Panc1 (cell line): ENCODE results near the gene BTBD9. TPM values are rescaled to one million over a fixed set of nuclear protein-coding genes. Genes with fewer than 3 reads are reported as not detected.

Experiments used
- ATAC-seq: fragments of 200-7000 bp; cut with Tn5 transposase; 2 replicates; pipeline ENCODE4 v1.9.1; 2020; ENCODE audit warnings: mild to moderate bottlenecking, moderate library complexity
- BruUV-seq: library from RNA; stranded (reverse); fragments of 400-500 nt; replicated peaks from 2 replicates; lab custom pipeline; 2021; lab: Mats Ljungman, UMichigan
- CTCF ChIA-PET: fragments of 300-600 bp; sonication (Branson Sonifier 250); formaldehyde crosslinking; loops from one replicate; lab custom pipeline; 2022; ENCODE audit warnings: antibody characterized with exemption; lab: Charles Lee
- POLR2A ChIA-PET: fragments of 300-600 bp; sonication (Branson Sonifier 250); formaldehyde crosslinking; loops from one replicate; lab custom pipeline; 2022; ENCODE audit warnings: antibody characterized with exemption; lab: Charles Lee
- DNase-seq: peaks from one replicate; pipeline ENCODE4 v3.0.0-alpha.2; 2010; ENCODE audit warnings: low read depth, low spot score
- H3K27ac ChIP-seq: 2 replicates; pipeline ENCODE4 v1.5.1; 2011; ENCODE audit warnings: mild to moderate bottlenecking, low read length, inconsistent platforms
- H3K27me3 ChIP-seq: fragments of 200-500 bp; sonication (Bioruptor generic); 2 replicates; pipeline ENCODE4 v1.6.0; 2014; ENCODE audit warnings: low read length, inconsistent platforms; ENCODE audit not compliant: control insufficient read depth, insufficient read depth
- H3K36me3 ChIP-seq: fragments of 200-500 bp; sonication (Bioruptor generic); 2 replicates; pipeline ENCODE4 v1.5.1; 2014; ENCODE audit warnings: inconsistent platforms, mild to moderate bottlenecking, low read length, moderate library complexity; ENCODE audit not compliant: control insufficient read depth, insufficient read depth
- H3K4me1 ChIP-seq: 2 replicates; pipeline ENCODE4 v1.5.1; 2011; ENCODE audit warnings: inconsistent platforms, mild to moderate bottlenecking, low read length, moderate library complexity; ENCODE audit not compliant: control insufficient read depth, insufficient read depth
- H3K4me3 ChIP-seq, 2 experiments: 2 replicates each; pipeline ENCODE4 v1.5.1; 2011 to 2012; ENCODE audit warnings: low read depth in 2 of 2, low read length in 2 of 2, mild to moderate bottlenecking in 2 of 2, inconsistent platforms in 1 of 2, moderate library complexity in 1 of 2
- H3K9me3 ChIP-seq: fragments of 200-500 bp; sonication (Bioruptor generic); 2 replicates; pipeline ENCODE4 v1.5.1; 2014; ENCODE audit warnings: low read depth, mild to moderate bottlenecking, inconsistent platforms, low read length, moderate library complexity; ENCODE audit not compliant: control insufficient read depth, insufficient read depth
- POLR2AphosphoS5 ChIP-seq: IDR thresholded peaks from 2 replicates; pipeline ENCODE4 v1.6.1; 2012; ENCODE audit warnings: mild to moderate bottlenecking, low read depth, low read length, moderate library complexity
- SIN3A ChIP-seq: IDR thresholded peaks from 2 replicates; pipeline ENCODE4 v1.6.1; 2012; ENCODE audit warnings: low read depth, mild to moderate bottlenecking, low read length, moderate library complexity, borderline replicate concordance; ENCODE audit not compliant: insufficient read depth
- TCF7L2 ChIP-seq: IDR thresholded peaks from 2 replicates; pipeline ENCODE4 v1.6.1; 2011; ENCODE audit warnings: mild to moderate bottlenecking, low read depth, low read length, inconsistent platforms
- in situ Hi-C: cut with HindIII; loops from 2 replicates; pipeline ENCODE4 v1.10.0; 2016; ENCODE audit warnings: low sequenced_read_pairs, low pct_unique_long_range_greater_than_20kb
- intact Hi-C: fragments of 100-400 bp; cut with micrococcal nuclease; formaldehyde crosslinking; loops from one replicate; pipeline ENCODE4 v1.10.0; 2022; ENCODE audit not compliant: unreplicated experiment
- total RNA-seq: library from RNA; stranded (reverse); gene quantifications from one replicate; pipeline ENCODE4 v1.2.1, GENCODE V29; 2021; ENCODE audit not compliant: unreplicated experiment
- TF ChIP-seq, protein P1 (sequence below), 2 experiments: IDR thresholded peaks; 2 replicates each; pipeline ENCODE4 v1.6.1; 2011 to 2012; ENCODE audit warnings: low read depth in 2 of 2, control low read depth in 1 of 2, low read length in 1 of 2, mild to moderate bottlenecking in 1 of 2, moderate library complexity in 1 of 2; ENCODE audit not compliant: insufficient read depth in 1 of 2
- TF ChIP-seq, protein P2 (sequence below): fragments of 450-650 bp; IDR thresholded peaks from 2 replicates; pipeline ENCODE4 v1.5.1; 2017; ENCODE audit warnings: mild to moderate bottlenecking

Gene BTBD9
- total RNA-seq, 1 experiment from 2014 or later, result 12.8 TPM

DNA sequence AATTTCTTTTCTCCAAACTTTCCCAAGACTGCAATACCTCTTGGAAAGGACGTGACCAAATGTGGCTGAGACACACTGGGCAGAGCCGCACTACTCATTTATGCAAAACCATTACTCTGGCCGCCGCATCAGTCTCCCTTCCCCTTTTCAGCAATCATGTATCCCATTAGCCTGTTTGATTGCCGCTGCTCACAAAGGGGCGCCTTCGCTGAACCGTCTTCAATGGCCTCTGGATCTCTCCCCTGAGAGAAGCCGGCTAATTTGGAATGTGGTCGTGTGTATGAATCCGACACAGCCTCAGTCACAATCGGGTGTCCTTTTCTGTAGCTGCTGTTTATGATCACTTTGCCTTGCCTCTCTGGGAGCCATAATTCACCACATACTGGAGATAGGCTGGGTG lies 459.1 kb downstream of the BTBD9 start:
- Histone ChIP-seq H3K4me3 (no peak overlapping the region), H3K27ac (no peak overlapping the region), H3K4me1 (no peaks in the 10 kb centered on the region), H3K27me3 (no peaks in the 10 kb centered on the region), H3K36me3 (no peaks in the 10 kb centered on the region), H3K9me3 (no peaks in the 10 kb centered on the region)
- ChIA-PET POLR2A (no interaction called here), CTCF (no interaction called here)
- intact Hi-C loops, result loop anchor here (5.0 kb wide), 1 partner anchor 312 kb away; no protein-coding TSS in a partner anchor
- no TSS peak for BruUV-seq
- ATAC-seq, result no peak
- TF ChIP-seq SIN3A, result no peak
- TF ChIP-seq POLR2AphosphoS5, result no peak
- no peak for TF ChIP-seq TCF7L2
- TF ChIP-seq, protein P1, sequence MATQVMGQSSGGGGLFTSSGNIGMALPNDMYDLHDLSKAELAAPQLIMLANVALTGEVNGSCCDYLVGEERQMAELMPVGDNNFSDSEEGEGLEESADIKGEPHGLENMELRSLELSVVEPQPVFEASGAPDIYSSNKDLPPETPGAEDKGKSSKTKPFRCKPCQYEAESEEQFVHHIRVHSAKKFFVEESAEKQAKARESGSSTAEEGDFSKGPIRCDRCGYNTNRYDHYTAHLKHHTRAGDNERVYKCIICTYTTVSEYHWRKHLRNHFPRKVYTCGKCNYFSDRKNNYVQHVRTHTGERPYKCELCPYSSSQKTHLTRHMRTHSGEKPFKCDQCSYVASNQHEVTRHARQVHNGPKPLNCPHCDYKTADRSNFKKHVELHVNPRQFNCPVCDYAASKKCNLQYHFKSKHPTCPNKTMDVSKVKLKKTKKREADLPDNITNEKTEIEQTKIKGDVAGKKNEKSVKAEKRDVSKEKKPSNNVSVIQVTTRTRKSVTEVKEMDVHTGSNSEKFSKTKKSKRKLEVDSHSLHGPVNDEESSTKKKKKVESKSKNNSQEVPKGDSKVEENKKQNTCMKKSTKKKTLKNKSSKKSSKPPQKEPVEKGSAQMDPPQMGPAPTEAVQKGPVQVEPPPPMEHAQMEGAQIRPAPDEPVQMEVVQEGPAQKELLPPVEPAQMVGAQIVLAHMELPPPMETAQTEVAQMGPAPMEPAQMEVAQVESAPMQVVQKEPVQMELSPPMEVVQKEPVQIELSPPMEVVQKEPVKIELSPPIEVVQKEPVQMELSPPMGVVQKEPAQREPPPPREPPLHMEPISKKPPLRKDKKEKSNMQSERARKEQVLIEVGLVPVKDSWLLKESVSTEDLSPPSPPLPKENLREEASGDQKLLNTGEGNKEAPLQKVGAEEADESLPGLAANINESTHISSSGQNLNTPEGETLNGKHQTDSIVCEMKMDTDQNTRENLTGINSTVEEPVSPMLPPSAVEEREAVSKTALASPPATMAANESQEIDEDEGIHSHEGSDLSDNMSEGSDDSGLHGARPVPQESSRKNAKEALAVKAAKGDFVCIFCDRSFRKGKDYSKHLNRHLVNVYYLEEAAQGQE (IDR thresholded peaks at IDR 0.05; ENCODE audit: insufficient read depth in 1 of 2, low read depth in 2 of 2, low read length in 1 of 2), result no peak
- TF ChIP-seq, protein P2, sequence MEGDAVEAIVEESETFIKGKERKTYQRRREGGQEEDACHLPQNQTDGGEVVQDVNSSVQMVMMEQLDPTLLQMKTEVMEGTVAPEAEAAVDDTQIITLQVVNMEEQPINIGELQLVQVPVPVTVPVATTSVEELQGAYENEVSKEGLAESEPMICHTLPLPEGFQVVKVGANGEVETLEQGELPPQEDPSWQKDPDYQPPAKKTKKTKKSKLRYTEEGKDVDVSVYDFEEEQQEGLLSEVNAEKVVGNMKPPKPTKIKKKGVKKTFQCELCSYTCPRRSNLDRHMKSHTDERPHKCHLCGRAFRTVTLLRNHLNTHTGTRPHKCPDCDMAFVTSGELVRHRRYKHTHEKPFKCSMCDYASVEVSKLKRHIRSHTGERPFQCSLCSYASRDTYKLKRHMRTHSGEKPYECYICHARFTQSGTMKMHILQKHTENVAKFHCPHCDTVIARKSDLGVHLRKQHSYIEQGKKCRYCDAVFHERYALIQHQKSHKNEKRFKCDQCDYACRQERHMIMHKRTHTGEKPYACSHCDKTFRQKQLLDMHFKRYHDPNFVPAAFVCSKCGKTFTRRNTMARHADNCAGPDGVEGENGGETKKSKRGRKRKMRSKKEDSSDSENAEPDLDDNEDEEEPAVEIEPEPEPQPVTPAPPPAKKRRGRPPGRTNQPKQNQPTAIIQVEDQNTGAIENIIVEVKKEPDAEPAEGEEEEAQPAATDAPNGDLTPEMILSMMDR, result no peak
- no peak for DNase-seq
- in situ Hi-C loops, result no loop called here

DNA sequence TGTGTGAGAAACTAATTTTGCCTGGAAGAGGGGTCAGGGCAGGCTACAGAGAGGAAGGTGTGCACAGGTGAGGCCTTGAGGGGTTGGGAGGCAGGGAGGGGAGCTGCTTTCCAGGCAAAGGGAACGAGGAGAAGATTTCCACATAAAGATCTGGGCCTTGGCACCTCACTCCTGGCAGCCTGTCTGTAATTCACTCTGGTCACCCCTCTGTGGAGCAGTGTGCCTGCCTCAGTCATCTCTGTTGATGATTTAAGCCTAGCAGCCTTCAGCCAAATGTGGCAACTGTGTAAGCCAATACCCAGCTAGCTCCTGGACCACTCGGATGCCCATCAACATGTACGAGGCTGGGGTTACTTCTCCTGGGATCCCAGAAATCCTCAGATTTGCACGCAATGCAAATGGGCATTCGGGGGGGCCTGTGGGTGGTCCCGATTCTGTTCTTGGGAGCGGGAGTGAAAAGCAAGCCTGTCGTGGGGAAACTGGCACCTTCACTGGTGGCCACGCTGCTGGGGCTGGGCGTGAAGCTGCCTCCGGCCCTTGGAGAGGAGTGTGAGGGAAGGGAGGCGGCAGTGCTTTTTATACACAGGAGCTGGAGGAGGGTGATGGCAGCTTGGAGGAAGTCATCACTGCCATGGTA lies 459.8 kb downstream of the BTBD9 start:
- POLR2A ChIA-PET, result no interaction called here
- intact Hi-C loops (loop anchor here (5.0 kb wide), 1 partner anchor 312 kb away; no protein-coding TSS in a partner anchor), in situ Hi-C loops (no loop called here)
- no peak for TF ChIP-seq SIN3A
- no peak for TF ChIP-seq TCF7L2
- TF ChIP-seq, protein P1 (IDR thresholded peaks at IDR 0.05; ENCODE audit: insufficient read depth in 1 of 2, low read depth in 2 of 2, low read length in 1 of 2), result no peak
- no peak for TF ChIP-seq POLR2AphosphoS5
- TF ChIP-seq, protein P2, result no peak
- no peaks in the 10 kb centered on the region for H3K27me3 ChIP-seq
- DNase-seq (no peak), ATAC-seq (peak; percentile 49; the same call in 1 of the 2 replicates)
- H3K4me3 ChIP-seq, result no peak overlapping the region
- no peaks in the 10 kb centered on the region for H3K4me1 ChIP-seq
- no TSS peak for BruUV-seq
- H3K36me3 ChIP-seq, result no peaks in the 10 kb centered on the region
- H3K9me3 ChIP-seq, result no peaks in the 10 kb centered on the region
- no peak overlapping the region for H3K27ac ChIP-seq
- CTCF ChIA-PET, result no interaction called here
